MM.1S (cell line): Measurements from ENCODE around the gene KCTD11.

Source experiments
- DNase-seq: peaks from one replicate; pipeline ENCODE4 v3.0.0-alpha.2; 2015
- H2AFZ ChIP-seq: fragments of 300-600 bp; sonication (generic); 2 replicates; pipeline ENCODE4 v1.6.0; 2016; ENCODE audit warnings: antibody characterized with exemption, low read length
- H3F3A ChIP-seq: fragments of 300-600 bp; sonication (generic); 2 replicates; pipeline ENCODE4 v1.6.1; 2016; ENCODE audit warnings: mild to moderate bottlenecking, antibody characterized with exemption, low read length, moderate library complexity, mixed read lengths; ENCODE audit not compliant: insufficient read depth
- H3K27ac ChIP-seq: fragments of 300-600 bp; sonication (generic); 2 replicates; pipeline ENCODE4 v1.5.1; 2016; ENCODE audit warnings: mild to moderate bottlenecking, low read length
- H3K27me3 ChIP-seq: fragments of 300-600 bp; sonication (generic); replicated peaks from 2 replicates; pipeline ENCODE4 v1.6.0; 2016; ENCODE audit warnings: low read length; ENCODE audit not compliant: insufficient read depth
- H3K36me3 ChIP-seq: fragments of 300-600 bp; sonication (generic); replicated peaks from 2 replicates; pipeline ENCODE4 v1.6.1; 2016; ENCODE audit warnings: mild to moderate bottlenecking, low read length, mixed read lengths; ENCODE audit not compliant: insufficient read depth
- H3K4me1 ChIP-seq: fragments of 300-600 bp; sonication (generic); 2 replicates; pipeline ENCODE4 v1.6.1; 2016; ENCODE audit warnings: low read length, mixed read lengths
- H3K4me2 ChIP-seq: fragments of 300-600 bp; sonication (generic); 2 replicates; pipeline ENCODE4 v1.6.0; 2016; ENCODE audit warnings: low read depth, low read length
- H3K4me3 ChIP-seq: fragments of 300-600 bp; sonication (generic); 2 replicates; pipeline ENCODE4 v1.5.1; 2016; ENCODE audit warnings: low read length, mixed read lengths
- H3K79me2 ChIP-seq: fragments of 300-600 bp; sonication (generic); 2 replicates; pipeline ENCODE4 v1.6.1; 2016; ENCODE audit warnings: mixed run types, low read length, mixed read lengths
- H3K9ac ChIP-seq: fragments of 300-600 bp; sonication (generic); 2 replicates; pipeline ENCODE4 v1.6.1; 2016; ENCODE audit warnings: low read length, mixed read lengths
- H3K9me2 ChIP-seq: fragments of 300-600 bp; sonication (generic); replicated peaks from 2 replicates; pipeline ENCODE4 v1.6.1; 2016; ENCODE audit warnings: mild to moderate bottlenecking, low read length, mixed read lengths; ENCODE audit not compliant: insufficient read depth
- H3K9me3 ChIP-seq: fragments of 300-600 bp; sonication (generic); replicated peaks from 2 replicates; pipeline ENCODE4 v1.6.1; 2016; ENCODE audit warnings: mild to moderate bottlenecking, low read length, mixed read lengths; ENCODE audit not compliant: insufficient read depth
- H4K20me1 ChIP-seq: fragments of 300-600 bp; sonication (generic); 2 replicates; pipeline ENCODE4 v1.6.1; 2016; ENCODE audit warnings: mild to moderate bottlenecking, low read length, moderate library complexity, mixed read lengths; ENCODE audit not compliant: insufficient read depth
- CTCF ChIP-seq: fragments of 300-600 bp; sonication (generic); IDR thresholded peaks from 2 replicates; pipeline ENCODE4 v1.5.1; 2016; ENCODE audit warnings: antibody characterized with exemption, low read length, mixed read lengths
- EZH2 ChIP-seq: fragments of 300-600 bp; sonication (generic); optimal IDR thresholded peaks from 2 replicates; pipeline ENCODE3; 2017; ENCODE audit warnings: low read depth, mild to moderate bottlenecking, antibody characterized with exemption, low read length, mixed read lengths
- EZH2phosphoT487 ChIP-seq: fragments of 300-600 bp; sonication (generic); IDR thresholded peaks from 2 replicates; pipeline ENCODE4 v1.6.1; 2018; ENCODE audit warnings: antibody characterized with exemption, low read length

KCTD11 gene

GRCh38 chr17:7317161-7317803 is 34.7 kb upstream of the KCTD11 start:
- no peaks in the 10 kb centered on the region for H3K27me3 ChIP-seq
- H3K4me2 ChIP-seq, result no peak overlapping the region
- peaks cover 5% of the 10 kb centered on the region; the same call in 1 of the 2 replicates for H4K20me1 ChIP-seq
- peaks cover 5% of the 10 kb centered on the region; the same call in 1 of the 2 replicates for H3K4me1 ChIP-seq
- H3K27ac ChIP-seq, result no peak overlapping the region
- no peaks in the 10 kb centered on the region for H3K9me2 ChIP-seq
- no peak for DNase-seq
- H3F3A ChIP-seq, result peaks cover 27% of the 10 kb centered on the region
- H3K36me3 ChIP-seq, result no peaks in the 10 kb centered on the region
- no peak overlapping the region for H3K9ac ChIP-seq
- peaks cover 31% of the 10 kb centered on the region for H3K79me2 ChIP-seq
- no peak overlapping the region for H3K4me3 ChIP-seq
- no peak for TF ChIP-seq EZH2
- no peak for TF ChIP-seq CTCF
- TF ChIP-seq EZH2phosphoT487, result no peak
- no peaks in the 10 kb centered on the region for H3K9me3 ChIP-seq
- no peak overlapping the region for H2AFZ ChIP-seq

GRCh38 chr17:7318121-7318860 is 33.7 kb upstream of the KCTD11 start:
- Histone ChIP-seq H2AFZ (no peak overlapping the region), H3K9me3 (no peaks in the 10 kb centered on the region), H3F3A (peaks cover 17% of the 10 kb centered on the region), H3K27me3 (no peaks in the 10 kb centered on the region), H3K9ac (no peak overlapping the region), H3K4me2 (no peak overlapping the region), H4K20me1 (no peaks in the 10 kb centered on the region), H3K4me1 (peaks cover 5% of the 10 kb centered on the region; the same call in 1 of the 2 replicates), H3K36me3 (no peaks in the 10 kb centered on the region), H3K27ac (no peak overlapping the region), H3K9me2 (no peaks in the 10 kb centered on the region), H3K79me2 (peaks cover 21% of the 10 kb centered on the region), H3K4me3 (no peak overlapping the region)
- no peak for DNase-seq
- TF ChIP-seq EZH2phosphoT487, result no peak
- TF ChIP-seq EZH2, result no peak
- TF ChIP-seq CTCF, result no peak

DNA sequence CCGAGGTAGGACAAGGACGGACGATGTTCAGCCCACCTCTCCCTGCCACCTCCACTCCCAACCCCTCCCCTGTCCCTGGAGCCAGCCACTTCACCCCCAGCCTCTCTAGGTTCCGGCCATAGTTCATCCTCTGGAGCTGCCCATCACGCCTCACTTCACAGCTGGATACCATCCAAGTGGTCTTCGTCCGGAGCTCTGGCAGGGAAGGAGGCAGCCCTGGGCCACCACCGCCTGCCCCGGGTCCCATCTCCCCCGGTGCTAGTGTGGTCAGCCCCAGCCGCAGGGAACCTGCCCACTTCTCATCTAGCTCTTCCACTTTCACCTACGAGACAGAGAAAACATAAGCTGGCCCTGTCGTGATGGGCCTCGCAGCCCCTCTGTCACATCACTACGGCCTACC is 30.5 kb upstream of the KCTD11 start:
- TF ChIP-seq EZH2, result no peak
- no peak for TF ChIP-seq CTCF
- TF ChIP-seq EZH2phosphoT487, result no peak
- no peak for DNase-seq
- Histone ChIP-seq H3K4me2 (no peak overlapping the region), H3K9me2 (no peaks in the 10 kb centered on the region), H3K9me3 (no peaks in the 10 kb centered on the region), H4K20me1 (no peaks in the 10 kb centered on the region), H3F3A (no peaks in the 10 kb centered on the region), H3K27ac (no peak overlapping the region), H3K36me3 (no peaks in the 10 kb centered on the region), H3K4me3 (no peak overlapping the region), H3K27me3 (no peaks in the 10 kb centered on the region), H3K4me1 (no peaks in the 10 kb centered on the region), H3K79me2 (no peaks in the 10 kb centered on the region; the same call in 1 of the 2 replicates), H3K9ac (no peak overlapping the region), H2AFZ (no peak overlapping the region)
